ENCODE results near the gene OLFM3. TPM values are rescaled to one million over a fixed set of nuclear protein-coding genes. Genes with fewer than 3 reads are reported as not detected.

OLFM3 gene
- total RNA-seq, 1 experiment from 2014 or later = not detected

DNA sequence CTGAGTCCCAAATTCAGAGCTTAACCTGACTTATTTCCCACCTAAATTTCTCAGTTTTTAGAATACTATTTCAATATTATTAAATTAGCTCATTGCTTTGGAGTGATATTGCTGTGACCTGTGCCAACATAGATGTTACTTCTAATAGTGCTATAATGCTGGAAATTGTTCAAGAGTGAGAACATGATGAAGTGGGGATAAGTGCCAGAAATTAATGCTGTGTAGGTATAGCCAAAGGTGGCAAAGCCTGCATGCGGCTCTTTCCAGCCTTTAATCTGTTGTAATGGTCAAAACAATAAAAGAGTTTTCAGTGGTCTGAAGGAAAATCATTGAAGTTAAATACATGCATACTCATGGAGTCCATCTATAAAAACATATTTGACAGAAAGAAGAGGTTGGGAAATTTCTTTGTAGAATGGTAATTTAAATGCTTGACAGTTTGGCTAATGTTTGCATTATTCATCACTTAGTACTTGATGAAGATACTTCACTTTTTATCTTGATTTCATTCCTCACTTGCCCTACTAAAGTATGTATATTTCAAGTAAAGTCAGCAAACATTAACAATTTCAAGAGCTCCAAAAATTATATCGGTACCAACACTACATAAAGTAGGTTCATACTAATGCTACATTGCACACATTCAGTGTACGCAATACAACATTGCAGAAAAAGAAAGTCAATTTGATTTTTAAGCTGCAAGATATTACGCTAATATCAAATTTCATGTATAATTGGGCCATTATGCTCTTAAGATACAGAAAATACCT lies 82.1 kb downstream of the OLFM3 start:
- Histone ChIP-seq H3K4me1 (no peaks in the 10 kb centered on the region), H3K9me3 (no peaks in the 10 kb centered on the region), H3K4me3 (ENCODE audit: low read depth, low read length) (no peak overlapping the region), H3K36me3 (ENCODE audit: control insufficient read depth, insufficient read depth, low read length) (no peaks in the 10 kb centered on the region), H3K27me3 (replicated peaks; ENCODE audit: control insufficient read depth, insufficient read depth, low read length) (no peaks in the 10 kb centered on the region)
- no peak for DNase-seq
- no TSS peak for BruUV-seq (replicated peaks)
- Mint-ChIP-seq H3K4me1 (ENCODE audit: low read depth, unreplicated experiment) (no peaks in the 10 kb centered on the region), H3K27ac (ENCODE audit: unreplicated experiment) (no peak overlapping the region), H3K27me3 (ENCODE audit: insufficient read depth, unreplicated experiment) (no peaks in the 10 kb centered on the region), H3K4me3 (ENCODE audit: unreplicated experiment) (no peak overlapping the region), H3K9me3 (ENCODE audit: unreplicated experiment) (no peaks in the 10 kb centered on the region), H3K36me3 (ENCODE audit: insufficient read depth, unreplicated experiment) (no peaks in the 10 kb centered on the region)
- CTCF ChIA-PET = no interaction called here
- TF ChIP-seq, protein P1, sequence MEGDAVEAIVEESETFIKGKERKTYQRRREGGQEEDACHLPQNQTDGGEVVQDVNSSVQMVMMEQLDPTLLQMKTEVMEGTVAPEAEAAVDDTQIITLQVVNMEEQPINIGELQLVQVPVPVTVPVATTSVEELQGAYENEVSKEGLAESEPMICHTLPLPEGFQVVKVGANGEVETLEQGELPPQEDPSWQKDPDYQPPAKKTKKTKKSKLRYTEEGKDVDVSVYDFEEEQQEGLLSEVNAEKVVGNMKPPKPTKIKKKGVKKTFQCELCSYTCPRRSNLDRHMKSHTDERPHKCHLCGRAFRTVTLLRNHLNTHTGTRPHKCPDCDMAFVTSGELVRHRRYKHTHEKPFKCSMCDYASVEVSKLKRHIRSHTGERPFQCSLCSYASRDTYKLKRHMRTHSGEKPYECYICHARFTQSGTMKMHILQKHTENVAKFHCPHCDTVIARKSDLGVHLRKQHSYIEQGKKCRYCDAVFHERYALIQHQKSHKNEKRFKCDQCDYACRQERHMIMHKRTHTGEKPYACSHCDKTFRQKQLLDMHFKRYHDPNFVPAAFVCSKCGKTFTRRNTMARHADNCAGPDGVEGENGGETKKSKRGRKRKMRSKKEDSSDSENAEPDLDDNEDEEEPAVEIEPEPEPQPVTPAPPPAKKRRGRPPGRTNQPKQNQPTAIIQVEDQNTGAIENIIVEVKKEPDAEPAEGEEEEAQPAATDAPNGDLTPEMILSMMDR (IDR thresholded peaks at IDR 0.05; ENCODE audit: insufficient read depth in 1 of 2, low read depth in 1 of 2, low read length in 1 of 2, severe bottlenecking in 1 of 2, unreplicated experiment in 1 of 2) = no peak
- intact Hi-C loops (cut with micrococcal nuclease; ENCODE audit: unreplicated experiment) = no loop called here
- POLR2A ChIA-PET = no interaction called here

DNA sequence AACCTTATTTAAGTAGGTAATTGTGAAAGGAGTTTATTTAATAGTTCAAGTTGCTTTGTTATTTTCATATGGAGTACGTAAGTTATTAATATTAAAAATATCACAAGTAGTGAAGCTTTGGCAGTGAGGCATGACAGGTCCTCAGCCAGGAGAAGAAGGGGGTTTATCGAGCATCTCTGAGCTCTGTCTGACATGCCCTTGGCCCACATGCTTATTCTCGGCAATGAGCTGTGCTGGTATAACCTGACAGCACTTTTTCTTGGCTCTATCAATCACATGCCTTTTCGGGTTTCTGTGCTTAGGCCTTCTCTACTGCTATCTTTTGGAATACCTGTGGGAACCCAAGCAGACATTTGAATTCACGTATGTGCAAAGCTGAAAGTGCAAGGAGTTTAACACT lies 84.8 kb downstream of the OLFM3 start:
- Mint-ChIP-seq H3K9me3 (ENCODE audit: unreplicated experiment) (no peaks in the 10 kb centered on the region), H3K36me3 (ENCODE audit: insufficient read depth, unreplicated experiment) (no peaks in the 10 kb centered on the region), H3K4me1 (ENCODE audit: low read depth, unreplicated experiment) (no peaks in the 10 kb centered on the region), H3K4me3 (ENCODE audit: unreplicated experiment) (no peak overlapping the region), H3K27ac (ENCODE audit: unreplicated experiment) (no peak overlapping the region), H3K27me3 (ENCODE audit: insufficient read depth, unreplicated experiment) (no peaks in the 10 kb centered on the region)
- Histone ChIP-seq H3K9me3 (no peaks in the 10 kb centered on the region), H3K4me1 (no peaks in the 10 kb centered on the region), H3K4me3 (ENCODE audit: low read depth, low read length) (no peak overlapping the region), H3K27me3 (replicated peaks; ENCODE audit: control insufficient read depth, insufficient read depth, low read length) (no peaks in the 10 kb centered on the region), H3K36me3 (ENCODE audit: control insufficient read depth, insufficient read depth, low read length) (no peaks in the 10 kb centered on the region)
- ChIA-PET POLR2A (no interaction called here), CTCF (no interaction called here)
- intact Hi-C loops (cut with micrococcal nuclease; ENCODE audit: unreplicated experiment) = no loop called here
- DNase-seq = no peak
- BruUV-seq (replicated peaks) = no TSS peak
- TF ChIP-seq, protein P1 (IDR thresholded peaks at IDR 0.05; ENCODE audit: insufficient read depth in 1 of 2, low read depth in 1 of 2, low read length in 1 of 2, severe bottlenecking in 1 of 2, unreplicated experiment in 1 of 2) = no peak

DNA sequence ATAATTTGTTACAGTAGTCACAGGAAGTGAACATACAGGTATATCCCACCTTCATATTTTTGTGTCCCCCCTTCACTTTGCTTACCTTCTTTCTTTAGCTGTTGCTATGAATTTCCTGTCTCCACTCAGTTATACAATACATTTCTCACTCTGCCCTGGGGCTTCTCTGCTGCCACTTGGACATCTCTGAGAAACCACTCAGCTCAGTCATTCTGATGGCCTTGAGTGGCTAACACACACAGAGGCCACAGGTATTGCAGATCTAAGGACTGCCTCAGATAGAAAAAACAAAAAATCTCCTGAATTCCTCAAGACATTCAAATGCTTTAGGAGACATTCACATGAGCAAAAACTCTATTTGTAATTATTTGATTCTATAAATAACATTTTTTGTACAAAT lies 87.7 kb downstream of the OLFM3 start:
- no peaks in the 10 kb centered on the region for H3K9me3 Mint-ChIP-seq (ENCODE audit: unreplicated experiment)
- H3K27ac Mint-ChIP-seq (ENCODE audit: unreplicated experiment) = no peak overlapping the region
- Histone ChIP-seq H3K9me3 (no peaks in the 10 kb centered on the region), H3K36me3 (ENCODE audit: control insufficient read depth, insufficient read depth, low read length) (no peaks in the 10 kb centered on the region), H3K4me3 (ENCODE audit: low read depth, low read length) (no peak overlapping the region), H3K27me3 (replicated peaks; ENCODE audit: control insufficient read depth, insufficient read depth, low read length) (no peaks in the 10 kb centered on the region), H3K4me1 (no peaks in the 10 kb centered on the region)
- no peaks in the 10 kb centered on the region for H3K27me3 Mint-ChIP-seq (ENCODE audit: insufficient read depth, unreplicated experiment)
- no peak overlapping the region for H3K4me3 Mint-ChIP-seq (ENCODE audit: unreplicated experiment)
- intact Hi-C loops (cut with micrococcal nuclease; ENCODE audit: unreplicated experiment) = no loop called here
- no TSS peak for BruUV-seq (replicated peaks)
- no peaks in the 10 kb centered on the region for H3K36me3 Mint-ChIP-seq (ENCODE audit: insufficient read depth, unreplicated experiment)
- no peaks in the 10 kb centered on the region for H3K4me1 Mint-ChIP-seq (ENCODE audit: low read depth, unreplicated experiment)
- ChIA-PET POLR2A (no interaction called here), CTCF (no interaction called here)
- no peak for DNase-seq
- TF ChIP-seq, protein P1 (IDR thresholded peaks at IDR 0.05; ENCODE audit: insufficient read depth in 1 of 2, low read depth in 1 of 2, low read length in 1 of 2, severe bottlenecking in 1 of 2, unreplicated experiment in 1 of 2) = no peak
